Activated CD4-positive, CD25-positive, alpha-beta regulatory T cell (primary cell): Measurements from ENCODE around the gene CYP1A1.
"Not testable (repeated sequence)": the region's sequence is repeated elsewhere in the genome, so short reads cannot be mapped to it uniquely, and the experiment has no call there.

Experiments used
- DNase-seq, 4 experiments: peaks; one replicate each; lab custom pipeline; 2025; lab: John Stamatoyannopoulos, UW

The CYP1A1 gene

GRCh38 chr15:74725225-74725774 is at the start of gene CYP1A1:
Gene CYP1A1 (minus strand): TSS chr15:74725528. CDS start chr15:74723097, 2,431 bp downstream.
- no peak for DNase-seq

GRCh38 chr15:74773731-74774252 is 48.5 kb upstream of the CYP1A1 start:
- no peak for DNase-seq

- no peak for DNase-seq
These were observed 48.0 kb upstream of the CYP1A1 start for GRCh38 chr15:74773329-74773728.

- no peak for DNase-seq
These were observed 45.0 kb upstream of the CYP1A1 start for GRCh38 chr15:74770211-74770903.

GRCh38 chr15:74769463-74770025 is 44.2 kb upstream of the CYP1A1 start:
- DNase-seq = no peak

- DNase-seq = peak; percentile 41 to 52 (median 46)
These were observed 43.5 kb upstream of the CYP1A1 start for GRCh38 chr15:74768771-74769342.

- no peak for DNase-seq
These were observed 42.9 kb upstream of the CYP1A1 start for GRCh38 chr15:74768099-74768770.

- no peak for DNase-seq
These were observed 42.1 kb upstream of the CYP1A1 start for GRCh38 chr15:74767167-74768098.

- no peak for DNase-seq
These were observed 38.1 kb upstream of the CYP1A1 start for GRCh38 chr15:74763416-74763815.

GRCh38 chr15:74762791-74763150 is 37.4 kb upstream of the CYP1A1 start:
- no peak for DNase-seq

GRCh38 chr15:74758736-74759135 is 33.4 kb upstream of the CYP1A1 start:
- no peak for DNase-seq

- DNase-seq = no peak
These were observed 29.4 kb upstream of the CYP1A1 start for GRCh38 chr15:74754593-74755215.

GRCh38 chr15:74752531-74752930 is 27.2 kb upstream of the CYP1A1 start:
- DNase-seq = no peak

GRCh38 chr15:74752011-74752410 is 26.7 kb upstream of the CYP1A1 start:
- DNase-seq = no peak

- no peak for DNase-seq
These were observed 25.4 kb upstream of the CYP1A1 start for GRCh38 chr15:74750751-74751150.

GRCh38 chr15:74749832-74750231 is 24.5 kb upstream of the CYP1A1 start:
- DNase-seq = no peak

- no peak for DNase-seq
These were observed 23.1 kb upstream of the CYP1A1 start, which contains the start of gene CYP1A2 for GRCh38 chr15:74748322-74748946. Gene CYP1A2 (plus strand): TSS chr15:74748845. CDS start chr15:74749739, 894 bp downstream.

GRCh38 chr15:74746389-74746788 is 21.1 kb upstream of the CYP1A1 start:
- DNase-seq = no peak

GRCh38 chr15:74742422-74742821 is 17.1 kb upstream of the CYP1A1 start:
- DNase-seq = no peak

GRCh38 chr15:74738239-74738638 is 12.9 kb upstream of the CYP1A1 start:
- not testable (repeated sequence) for DNase-seq
